NOMO-1 (cell line): ENCODE results near the gene DUOX1.
"Not testable (repeated sequence)": the region's sequence is repeated elsewhere in the genome, so short reads cannot be mapped to it uniquely, and the experiment has no call there.

Source experiments
- DNase-seq, 2 experiments: peaks; one replicate each; lab custom pipeline; 2025; ENCODE audit not compliant: unreplicated experiment in 2 of 2; lab: John Stamatoyannopoulos, UW

The DUOX1 gene

DNA sequence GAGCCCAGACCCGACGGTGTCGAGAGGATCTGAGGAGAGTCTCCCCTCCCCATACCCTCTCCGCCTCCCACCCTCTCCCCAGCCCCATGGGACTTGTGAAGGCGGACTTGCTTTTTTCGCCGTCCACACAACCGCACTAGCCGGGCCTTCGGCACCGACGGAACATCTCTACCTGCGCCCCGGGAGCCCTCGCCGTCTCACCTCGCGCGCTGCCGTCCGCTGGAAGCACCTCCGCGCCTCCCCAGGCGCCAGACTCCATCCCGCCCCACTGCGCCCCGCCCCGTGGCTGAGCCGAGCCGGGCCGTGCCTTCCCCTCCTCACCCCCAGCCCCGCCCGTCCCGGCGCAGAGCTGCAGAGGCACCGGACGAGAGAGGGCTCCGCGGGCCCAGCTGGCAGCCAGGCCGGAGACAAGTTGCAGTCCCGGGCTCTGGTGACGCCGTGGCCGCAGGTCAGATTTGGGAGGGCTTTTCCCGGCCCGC, at the start of gene DUOX1, which contains the start of gene DUOXA1:
DUOX1 (plus strand) TSS at position 344 of the 479 bp plus-strand sequence. CDS start 1,973 bp downstream, outside the sequence.
DUOXA1 (minus strand) TSS at position 229 of the 479 bp plus-strand sequence. CDS start 6,865 bp downstream, outside the sequence.
- DNase-seq: no peak

DNA sequence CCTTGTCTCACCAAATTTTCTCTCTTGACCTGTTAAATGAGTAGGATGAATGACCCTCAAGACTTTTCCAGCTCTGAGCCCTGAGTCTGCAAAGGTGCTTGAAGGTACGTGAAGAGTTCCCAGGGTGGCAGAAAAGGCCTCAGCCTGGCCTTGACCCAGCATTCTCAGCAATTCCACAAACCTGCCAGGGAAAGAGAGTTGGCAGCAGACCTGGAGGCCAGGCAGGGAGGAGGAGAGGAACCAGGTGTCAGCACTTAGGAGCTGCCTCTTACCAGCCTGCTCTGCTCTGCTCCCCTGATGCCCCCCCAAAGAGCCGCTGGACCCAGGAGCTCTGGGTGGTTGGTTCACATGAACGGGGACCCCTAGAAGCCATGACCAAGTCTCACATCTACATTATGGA, 49.2 kb upstream of the DUOX1 start:
- DNase-seq: not testable (repeated sequence)

DNA sequence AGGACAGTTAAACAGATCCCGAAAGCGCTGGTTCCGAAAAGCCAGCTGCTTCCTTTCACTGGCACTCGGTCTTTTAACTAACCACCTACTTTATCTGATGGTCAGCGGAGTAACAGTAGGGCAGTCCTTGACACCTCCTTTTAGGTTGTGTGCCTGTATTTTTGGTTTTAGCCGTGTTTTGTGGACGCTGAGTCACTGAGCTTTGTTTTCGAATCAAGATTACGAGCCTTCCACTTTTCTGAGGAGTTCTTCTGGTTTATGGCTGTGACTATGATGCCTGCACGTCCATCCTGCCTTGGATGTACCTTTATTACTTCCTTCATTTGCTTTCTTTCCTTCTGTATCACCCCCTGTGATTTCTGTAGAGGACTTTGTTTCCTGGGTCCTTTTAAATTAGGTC, 47.4 kb upstream of the DUOX1 start:
- not testable (repeated sequence) for DNase-seq

DNA sequence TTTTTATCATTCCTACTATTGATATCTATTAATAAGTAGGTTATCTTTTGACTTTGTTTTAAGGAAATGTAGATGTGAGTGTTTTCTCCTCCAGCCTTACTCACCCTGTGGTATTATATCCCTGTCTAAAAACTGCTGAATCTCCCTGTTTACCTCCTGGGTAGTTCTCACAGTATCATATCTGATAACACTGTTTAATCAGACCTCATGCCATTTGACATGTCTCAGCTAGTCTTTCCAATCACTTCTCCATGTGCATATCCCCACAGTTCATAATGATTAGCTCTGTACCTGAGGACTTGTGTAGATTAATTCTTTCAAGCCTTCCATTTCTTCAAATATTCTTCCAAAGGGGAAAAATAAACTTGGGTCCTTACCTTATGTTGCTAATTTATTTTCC, 46.6 kb upstream of the DUOX1 start:
- no peak for DNase-seq

DNA sequence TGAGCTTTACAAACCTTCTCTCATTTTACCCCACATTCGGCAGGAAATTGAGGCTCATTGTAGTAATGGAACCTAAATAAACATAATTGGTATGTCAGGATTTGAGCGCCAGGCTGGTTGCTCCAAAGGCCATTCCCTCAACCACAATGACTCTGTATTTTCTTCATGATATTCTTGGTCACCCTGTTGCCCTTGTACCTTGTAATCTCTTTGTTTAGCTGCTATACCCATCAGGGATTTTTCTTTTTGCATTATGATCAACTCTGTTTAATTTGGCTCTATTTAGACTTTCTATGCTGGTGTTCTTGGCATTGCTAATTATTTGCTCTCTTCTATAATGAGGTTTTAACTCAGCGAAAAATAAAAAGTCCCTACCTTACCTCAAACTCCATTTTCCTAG, 45.6 kb upstream of the DUOX1 start:
- DNase-seq: no peak

DNA sequence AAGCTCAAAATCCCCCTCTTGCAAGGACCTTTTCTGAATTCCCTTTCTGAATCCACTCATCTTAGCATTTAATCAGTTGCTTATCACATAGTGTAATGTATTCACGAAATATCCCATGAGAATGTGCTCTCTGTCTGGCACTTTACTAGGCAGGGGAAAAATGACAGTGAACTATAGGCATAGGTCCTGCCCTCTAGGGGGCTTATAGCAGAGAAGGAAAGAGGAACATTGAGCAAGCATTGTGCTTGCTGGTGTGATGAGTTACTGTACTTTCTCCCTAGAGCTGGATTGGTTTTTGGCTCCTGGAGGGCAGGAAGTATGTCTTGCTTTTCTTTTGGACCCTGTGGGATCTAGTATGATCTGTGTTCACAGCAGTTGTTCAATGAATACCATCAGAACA, 42.3 kb upstream of the DUOX1 start:
- peak in 1 of 2 experiments; percentile 11 for DNase-seq

DNA sequence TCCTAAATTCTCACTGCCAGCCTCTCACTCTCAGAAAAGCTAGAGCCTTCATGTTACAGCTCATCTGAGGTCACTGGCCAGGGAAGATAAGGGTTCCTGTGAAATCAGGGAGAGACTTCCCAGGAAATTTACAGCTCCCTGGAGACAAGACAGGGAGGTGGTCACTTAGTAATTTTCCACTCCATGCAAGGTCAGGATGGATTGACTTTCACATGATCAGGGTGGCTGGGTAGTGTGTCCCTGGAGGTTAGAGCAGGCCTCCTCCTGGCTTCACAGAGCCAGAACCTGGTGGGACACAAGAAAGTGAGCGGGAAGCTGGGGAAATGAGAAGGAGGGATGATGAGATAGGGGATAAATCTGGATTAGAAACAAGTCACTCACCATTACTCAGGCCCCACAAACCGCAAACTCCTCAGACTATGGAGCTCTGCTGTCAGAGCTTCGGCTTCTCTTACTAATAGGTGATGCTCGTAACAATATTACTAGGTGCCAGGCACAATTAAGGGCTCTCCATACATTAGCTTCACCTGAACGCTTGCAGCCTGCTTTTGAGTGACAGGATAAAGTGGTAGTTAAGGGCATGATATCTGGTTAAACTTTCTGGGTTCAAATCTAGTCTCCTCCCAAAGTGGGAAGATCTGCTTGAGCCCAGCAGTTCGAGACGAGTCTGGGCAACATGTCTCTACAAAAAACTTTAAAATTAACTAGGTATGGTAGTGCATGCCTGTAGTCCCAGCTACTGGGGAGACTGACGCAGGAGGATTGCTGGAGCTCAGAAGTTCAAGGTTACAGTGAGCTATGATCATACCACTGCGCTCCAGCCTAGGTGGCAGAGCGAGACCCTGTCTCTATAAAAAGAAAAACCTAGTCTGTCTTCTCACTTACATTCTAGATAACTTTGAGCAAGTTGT, 40.7 kb upstream of the DUOX1 start:
- DNase-seq: no peak

DNA sequence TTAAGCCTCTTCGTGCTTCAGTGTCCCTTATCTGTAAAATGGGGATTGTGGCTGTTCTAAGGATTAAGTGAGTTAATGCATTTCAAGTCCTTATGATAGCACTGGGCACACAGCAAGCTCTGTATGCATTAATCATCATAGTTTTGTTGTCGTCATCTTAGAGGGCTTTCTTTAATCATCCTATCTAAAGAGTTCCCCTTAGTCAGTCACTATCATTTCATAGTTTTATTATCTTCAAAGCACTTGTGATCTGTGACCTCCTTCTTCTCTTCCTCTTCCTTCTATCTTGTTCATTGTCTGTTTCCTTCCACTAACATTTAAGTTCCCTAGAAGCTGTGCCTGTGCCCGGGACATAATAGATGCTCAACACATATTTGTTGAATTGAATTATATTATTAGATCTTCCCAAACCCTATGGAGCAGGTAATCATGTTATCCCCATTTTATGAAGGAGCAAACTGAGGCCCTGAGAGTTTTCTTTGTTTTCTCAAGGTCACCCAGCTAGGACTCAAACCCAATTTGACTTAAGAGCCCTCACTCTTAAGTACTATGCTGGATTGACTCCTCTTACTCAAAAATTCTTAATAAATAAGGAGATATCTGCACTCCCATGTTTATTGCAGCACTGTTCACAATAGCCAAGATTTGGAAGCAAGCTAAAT, 40.0 kb upstream of the DUOX1 start:
- DNase-seq: no peak

DNA sequence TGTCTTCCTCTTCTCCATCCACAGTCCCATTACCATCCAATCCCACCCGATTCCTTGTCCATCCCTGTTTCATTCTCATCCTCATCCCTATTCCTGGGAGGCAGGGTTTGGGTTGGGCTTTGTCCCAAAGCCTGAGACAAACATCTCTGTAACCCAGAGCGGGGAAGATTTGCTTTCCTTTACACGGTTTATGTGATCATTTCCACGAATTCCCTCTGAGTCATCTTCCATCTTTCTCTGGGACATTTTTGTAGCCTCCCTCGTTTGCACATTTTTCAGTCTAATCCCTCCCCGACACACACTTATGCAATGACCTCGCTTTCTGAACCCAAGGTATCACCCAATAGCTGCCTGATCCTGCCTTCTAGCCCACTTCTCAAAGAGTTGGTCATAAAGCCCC, 38.6 kb upstream of the DUOX1 start:
- no peak for DNase-seq

DNA sequence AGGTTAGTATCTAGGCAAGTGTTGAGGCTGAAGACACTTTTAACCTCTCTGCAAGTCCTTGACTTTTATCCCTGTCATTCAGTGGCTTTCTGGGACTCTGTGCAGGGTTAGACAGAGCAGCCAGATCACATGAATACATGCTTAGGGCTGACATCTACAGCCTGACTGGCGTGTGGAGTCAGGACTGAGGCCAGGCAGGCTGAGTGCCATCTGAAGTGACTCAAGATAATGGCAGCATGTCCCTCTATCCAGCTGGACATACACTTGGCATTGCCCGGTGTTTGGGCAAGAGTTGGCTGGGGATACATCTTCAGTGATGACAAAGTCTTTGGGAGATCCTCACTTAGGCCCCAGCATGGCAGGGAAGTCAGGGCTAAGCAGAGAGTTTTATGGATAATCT, 38.2 kb upstream of the DUOX1 start:
- DNase-seq: no peak

DNA sequence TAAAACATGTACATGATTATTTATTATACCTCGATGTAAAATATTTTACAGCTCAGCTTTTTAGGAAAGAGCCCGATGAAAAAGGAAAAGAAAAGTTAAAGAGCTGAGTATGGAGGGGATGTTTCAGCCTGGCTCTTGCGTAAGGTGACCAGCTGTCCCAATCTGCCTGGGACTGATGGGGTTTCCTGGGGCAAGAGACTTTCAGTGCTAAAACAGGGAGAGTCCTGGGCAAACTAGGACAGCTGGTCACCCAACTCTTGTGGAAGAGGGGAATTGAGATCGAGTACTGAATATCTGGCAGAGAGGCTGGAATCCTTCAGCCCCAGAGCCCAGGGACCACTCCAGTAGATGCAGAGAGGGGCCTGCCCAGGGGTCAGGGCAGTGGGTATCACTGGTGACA, 36.8 kb upstream of the DUOX1 start:
- no peak for DNase-seq

DNA sequence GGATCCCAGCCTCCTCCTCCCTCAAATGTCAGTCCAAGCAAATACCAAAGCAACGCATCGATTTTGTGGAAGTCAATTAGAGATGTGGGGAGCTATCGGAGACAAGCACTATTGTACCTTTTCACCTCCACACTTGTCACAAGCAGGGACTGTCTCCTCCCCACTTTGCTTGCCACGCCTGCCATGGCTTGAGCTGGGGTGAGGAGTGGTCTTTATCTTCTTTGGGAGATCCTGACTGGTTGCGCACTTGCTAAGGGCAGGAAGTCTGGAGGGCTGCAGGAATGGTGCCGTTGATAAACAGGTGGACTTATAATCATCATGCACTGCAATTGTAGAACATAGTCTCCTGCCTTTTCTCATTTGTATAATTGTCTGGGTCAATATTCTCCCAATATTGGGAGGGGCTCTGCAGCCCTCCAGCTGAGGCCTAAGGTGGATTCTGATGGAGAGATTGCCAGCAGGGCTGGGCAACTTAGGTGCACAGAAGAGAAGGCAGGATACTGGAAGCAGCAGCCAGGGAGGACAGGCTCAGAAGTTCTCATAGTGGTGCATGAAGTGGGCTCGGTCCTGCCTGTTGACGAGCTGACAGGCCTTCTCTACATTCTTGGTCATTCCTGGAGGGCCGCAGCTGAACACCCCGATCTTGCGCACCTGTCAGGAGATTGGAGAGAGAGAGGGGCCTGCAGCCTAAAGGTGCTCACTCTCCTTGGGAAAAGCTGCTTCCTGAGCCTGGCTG, 36.0 kb upstream of the DUOX1 start:
- DNase-seq: no peak

DNA sequence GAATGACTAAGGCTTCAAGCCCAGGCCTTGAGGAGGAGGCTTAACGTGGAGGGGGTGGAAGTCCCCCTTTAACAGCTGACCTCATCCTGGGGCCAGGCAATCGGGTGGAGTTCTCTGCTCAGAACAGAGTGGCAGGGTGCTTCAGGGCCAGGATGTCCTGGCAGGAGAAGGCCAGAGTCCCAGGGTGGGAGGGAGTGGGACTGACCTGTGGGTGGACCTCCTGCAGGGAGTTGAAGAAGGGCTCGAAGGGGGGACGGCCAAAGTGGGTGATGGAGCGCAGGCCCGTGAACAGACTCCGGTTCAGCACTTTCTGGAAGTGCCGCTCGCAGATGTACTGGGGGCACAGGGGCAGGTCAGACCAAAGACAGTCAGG, 35.5 kb upstream of the DUOX1 start:
- no peak for DNase-seq

DNA sequence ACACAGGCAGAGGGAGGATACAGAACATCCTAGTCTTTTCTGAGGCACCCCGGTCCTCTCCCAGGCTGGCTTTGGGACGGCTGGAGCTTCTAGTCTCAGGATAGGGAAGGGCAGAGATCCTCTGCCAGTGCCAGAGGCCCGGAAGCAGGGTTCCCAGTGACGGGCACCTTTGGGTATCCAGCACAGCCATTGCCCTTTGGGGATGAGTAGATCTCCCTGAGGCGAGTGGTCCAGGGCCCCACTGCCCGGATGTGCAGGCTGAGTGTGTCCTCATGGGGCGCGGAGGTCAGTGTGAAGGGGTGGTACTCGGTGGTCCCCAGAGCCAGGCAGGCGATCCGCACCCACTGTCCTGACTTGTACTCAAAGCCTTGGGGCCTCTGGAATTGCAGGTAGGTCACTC, 34.1 kb upstream of the DUOX1 start:
- DNase-seq: no peak

DNA sequence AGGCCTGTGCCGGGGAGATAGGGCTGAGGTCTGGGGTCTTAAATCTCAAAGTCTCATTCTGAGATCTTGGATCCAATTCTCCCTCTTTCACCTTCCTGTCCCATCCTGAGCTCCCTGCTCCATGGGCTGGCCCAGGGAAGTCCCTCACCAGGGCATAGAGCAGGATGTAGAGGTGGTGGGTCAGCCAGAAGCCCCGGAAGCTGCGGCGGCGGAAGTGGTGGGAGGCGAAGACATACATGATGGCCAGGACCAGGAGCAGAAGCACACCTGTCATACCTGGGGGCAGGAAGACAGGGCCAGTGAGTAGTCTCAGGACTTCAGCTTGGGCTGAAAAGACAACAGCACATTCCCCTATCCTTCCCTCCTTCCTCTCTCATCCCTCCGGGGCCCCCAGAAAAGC, 32.3 kb upstream of the DUOX1 start:
- no peak for DNase-seq

DNA sequence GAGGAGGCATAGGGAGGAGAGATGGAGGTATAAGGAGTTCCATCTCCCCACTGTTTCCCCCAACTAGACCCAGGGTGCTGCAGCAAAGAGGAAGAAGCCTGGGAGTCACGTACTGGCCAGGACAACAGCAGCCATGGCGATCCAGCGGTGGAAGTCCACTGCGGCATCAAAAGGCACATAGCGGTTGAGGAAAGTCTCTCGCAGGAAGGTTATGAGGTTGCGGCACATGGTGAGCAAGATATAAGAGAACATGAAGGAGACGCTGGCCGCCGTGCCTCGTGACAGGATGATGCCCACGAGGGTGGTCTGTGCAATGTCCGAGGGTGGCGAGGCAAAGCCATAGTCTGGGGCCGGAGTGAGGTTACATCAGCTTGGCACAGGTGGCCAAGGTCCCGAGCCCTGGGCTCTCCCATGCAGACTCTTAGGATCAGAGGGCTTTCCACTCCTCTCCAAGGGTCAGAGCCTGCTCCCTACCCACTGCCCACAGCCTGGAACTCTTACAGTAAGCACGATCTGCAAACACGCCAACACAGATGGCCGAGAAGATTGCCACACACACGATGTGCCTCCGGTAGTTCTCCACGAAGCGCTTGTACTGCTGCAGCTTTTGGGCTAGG, 30.1 kb upstream of the DUOX1 start:
- DNase-seq: no peak

DNA sequence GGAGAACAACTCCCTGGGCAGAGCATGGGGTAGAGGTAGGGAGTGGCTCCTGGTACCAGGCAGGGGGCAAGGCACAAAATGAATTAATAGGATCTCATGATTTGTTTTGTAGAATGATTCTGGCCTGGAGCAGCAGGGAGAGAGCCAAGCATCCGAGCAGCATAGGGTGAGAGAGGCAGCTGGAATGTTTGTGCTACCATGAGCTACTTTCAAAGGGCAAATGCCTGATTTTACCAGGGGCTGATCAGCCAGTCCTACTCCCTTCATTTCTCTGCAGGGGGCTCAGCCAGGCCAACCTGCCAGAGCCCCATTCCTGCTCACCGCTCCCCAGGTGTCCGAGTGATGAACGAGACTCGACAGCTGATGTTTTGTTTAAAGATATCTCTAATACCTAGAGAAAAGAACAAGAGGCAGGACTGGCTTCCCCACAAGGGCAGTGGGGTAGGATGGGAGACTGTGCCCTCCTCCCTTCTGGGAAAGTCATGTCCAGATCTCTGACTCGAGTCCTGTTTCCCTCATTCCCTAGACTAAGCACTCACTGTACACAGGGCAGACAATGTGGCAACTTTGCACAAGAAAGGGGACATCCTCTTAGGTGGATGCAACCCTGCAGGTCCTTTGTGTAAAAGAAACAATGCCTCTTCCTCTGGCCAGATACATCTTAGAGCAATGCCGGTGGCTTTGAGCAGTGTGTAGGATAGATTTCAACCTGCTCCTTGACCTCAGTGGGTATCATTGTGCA, 28.7 kb upstream of the DUOX1 start:
- DNase-seq: no peak

DNA sequence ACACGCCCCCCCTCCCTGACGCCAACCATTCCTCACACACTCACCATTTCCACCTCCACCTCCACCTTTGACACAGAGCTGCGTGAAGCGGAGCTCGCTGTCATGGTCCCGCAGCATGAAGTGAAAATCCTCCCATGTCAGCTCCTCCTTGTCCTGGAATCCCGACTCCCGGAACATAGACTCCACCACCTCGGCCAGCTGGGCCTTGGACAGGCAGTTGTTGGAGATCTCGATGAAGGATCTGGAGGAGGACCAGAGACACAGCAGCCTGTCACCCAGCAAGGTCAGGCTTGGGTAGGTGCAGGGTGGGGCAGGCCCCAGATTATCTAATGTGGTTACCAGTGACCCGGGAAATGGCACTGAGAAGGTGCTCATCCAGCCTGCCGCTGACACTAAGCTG, 28.0 kb upstream of the DUOX1 start:
- DNase-seq: no peak

DNA sequence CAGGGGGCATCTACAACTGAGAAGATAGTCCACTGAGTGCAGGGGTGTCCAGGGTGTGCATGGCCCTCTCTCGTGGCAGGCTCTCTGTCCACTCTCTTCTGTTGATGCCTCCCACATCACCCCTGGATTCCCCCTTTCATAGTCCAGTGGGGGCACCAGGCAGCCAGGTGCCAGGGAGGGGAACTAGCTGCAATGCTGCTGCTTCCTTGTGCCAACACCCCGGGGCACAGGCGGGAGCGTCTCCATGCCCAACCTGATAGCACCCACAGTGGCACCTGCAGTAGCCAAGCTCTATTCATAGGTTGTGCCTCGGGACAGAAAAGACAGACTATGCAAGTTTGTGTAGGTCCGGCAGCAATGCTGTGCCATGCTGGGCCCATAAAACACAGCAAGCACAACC, 27.6 kb upstream of the DUOX1 start:
- DNase-seq: no peak

DNA sequence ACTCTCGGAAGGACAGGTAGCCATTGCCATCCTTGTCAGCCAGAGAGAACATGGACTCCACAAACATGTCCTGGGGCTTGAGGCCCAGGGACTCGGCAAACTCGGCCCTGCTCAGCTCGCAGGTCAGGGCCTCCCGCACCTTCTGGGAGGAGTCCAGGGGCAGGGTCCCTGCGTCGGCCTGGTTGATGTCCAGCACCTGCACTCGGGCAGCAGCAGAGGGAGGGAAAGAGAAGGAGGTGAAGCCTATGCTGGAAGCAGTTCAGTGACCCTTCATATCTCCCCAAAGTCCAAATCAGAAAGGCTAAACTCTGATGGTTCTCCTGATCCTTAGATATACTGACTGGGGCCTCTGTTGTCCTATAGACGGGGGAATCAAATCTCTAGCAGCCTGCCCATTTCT, 25.6 kb upstream of the DUOX1 start:
- DNase-seq: not testable (repeated sequence)
